ENCODE data around the gene CKB. TPM values are rescaled to one million over a fixed set of nuclear protein-coding genes. Genes with fewer than 3 reads are reported as not detected.

The CKB gene
- total and polyA plus RNA-seq, 9 of the 15 experiments (the other 6 are each of a cell fraction or from before 2014, with no cell fraction given), result 23.9 to 692 (median 132) TPM

GRCh38 chr14:103528587-103529382 lies 6.2 kb upstream of the CKB start, which contains the start of gene TRMT61A (continued):
- no peak for TF ChIP-seq ZBTB40 (IDR thresholded peaks at IDR 0.05)
- TF ChIP-seq ZBTB40 (CRISPR knock-in tag; IDR thresholded peaks at IDR 0.05), result no peak
- TF ChIP-seq ELF1 (tag; IDR thresholded peaks at IDR 0.05), result peak; percentile 94
- TF ChIP-seq SUPT5H (IDR thresholded peaks at IDR 0.05), result 0 out of 2 replicates have a peak, but pooled peaks have one; percentile 28
- no peak for TF ChIP-seq RCOR1 (IDR thresholded peaks at IDR 0.05; ENCODE audit: borderline replicate concordance in 1 of 2, low read depth in 2 of 2, low read length in 2 of 2)
- TF ChIP-seq BCLAF1 (IDR thresholded peaks at IDR 0.05; ENCODE audit: borderline replicate concordance in 1 of 2, control insufficient read depth in 1 of 2, low read depth in 2 of 2, low read length in 1 of 2), result no peak
- TF ChIP-seq ZNF740 (CRISPR knock-in tag; IDR thresholded peaks at IDR 0.05), result no peak
- TF ChIP-seq ZNF740 (tag; IDR thresholded peaks at IDR 0.05), result peak in 1 of 2 experiments; percentile 68; a peak in 1 of 4 replicates
- no peak for TF ChIP-seq ZKSCAN1 (IDR thresholded peaks at IDR 0.05; ENCODE audit: low read depth, low read length)
- 0 out of 4 replicates have a peak, but pooled peaks of 1 of the 2 experiments have one; percentile 16 for TF ChIP-seq MAZ (CRISPR knock-in tag; conservative IDR thresholded peaks at IDR 0.05 in 1 of 2, IDR thresholded peaks at IDR 0.05 in 1 of 2)
- TF ChIP-seq GTF2A2 (tag; IDR thresholded peaks at IDR 0.05), result no peak
- peak; percentile 47; the same call in 1 of the 2 replicates for TF ChIP-seq GABPB1 (CRISPR knock-in tag; IDR thresholded peaks at IDR 0.05)
